Fibroblast of villous mesenchyme (primary cell): ENCODE results near the gene PPP2R5E. TPM values are rescaled to one million over a fixed set of nuclear protein-coding genes. Genes with fewer than 3 reads are reported as not detected.

Experiments
- DNase-seq: peaks from one replicate; pipeline ENCODE4 v3.0.0-alpha.2; 2010; ENCODE audit warnings: low read depth
- H3K4me3 ChIP-seq: 2 replicates; pipeline ENCODE4 v1.5.1; 2011; ENCODE audit warnings: low read depth, mild to moderate bottlenecking, low read length
- CTCF ChIP-seq: IDR thresholded peaks from 2 replicates; pipeline ENCODE4 v1.5.1; 2012; ENCODE audit warnings: low read depth, mild to moderate bottlenecking, low read length; ENCODE audit not compliant: insufficient read depth
- small RNA-seq: library from RNA; depleted of rRNA; stranded (forward); fragments of <200 nt; gene quantifications from one replicate; pipeline ENCODE3, GENCODE V24; 2012
- total RNA-seq: library from RNA; depleted of rRNA; stranded (reverse); fragments of >200 nt; gene quantifications from 2 replicates; pipeline ENCODE4 v1.2.3, GENCODE V29; 2012

The PPP2R5E gene
- total RNA-seq, 1 donor = 32.4 TPM

GRCh38 chr14:63328787-63329737 is 214.1 kb downstream of the PPP2R5E start:
- no peak overlapping the region for H3K4me3 ChIP-seq
- DNase-seq = no peak
- TF ChIP-seq CTCF = no peak

DNA sequence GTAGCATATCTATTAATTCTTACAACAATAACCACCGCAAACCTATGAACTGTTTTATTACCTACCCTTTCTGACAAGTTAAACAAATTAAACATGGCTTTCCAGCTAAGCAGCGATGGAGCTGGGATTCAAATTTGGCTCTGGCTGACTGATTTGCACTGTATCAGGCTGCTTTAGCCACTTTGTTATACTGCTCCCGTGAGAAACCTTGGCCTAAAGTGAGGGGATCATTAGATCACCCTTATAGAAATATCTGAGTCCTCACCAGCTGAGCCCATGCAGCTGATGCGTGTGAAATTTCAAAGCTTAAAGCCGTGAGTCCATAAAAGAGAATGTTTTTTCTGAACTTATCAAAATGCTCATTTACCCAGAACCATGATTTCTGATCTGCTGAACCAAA is 216.3 kb downstream of the PPP2R5E start:
- no peak for TF ChIP-seq CTCF
- H3K4me3 ChIP-seq = no peak overlapping the region
- DNase-seq = no peak

DNA sequence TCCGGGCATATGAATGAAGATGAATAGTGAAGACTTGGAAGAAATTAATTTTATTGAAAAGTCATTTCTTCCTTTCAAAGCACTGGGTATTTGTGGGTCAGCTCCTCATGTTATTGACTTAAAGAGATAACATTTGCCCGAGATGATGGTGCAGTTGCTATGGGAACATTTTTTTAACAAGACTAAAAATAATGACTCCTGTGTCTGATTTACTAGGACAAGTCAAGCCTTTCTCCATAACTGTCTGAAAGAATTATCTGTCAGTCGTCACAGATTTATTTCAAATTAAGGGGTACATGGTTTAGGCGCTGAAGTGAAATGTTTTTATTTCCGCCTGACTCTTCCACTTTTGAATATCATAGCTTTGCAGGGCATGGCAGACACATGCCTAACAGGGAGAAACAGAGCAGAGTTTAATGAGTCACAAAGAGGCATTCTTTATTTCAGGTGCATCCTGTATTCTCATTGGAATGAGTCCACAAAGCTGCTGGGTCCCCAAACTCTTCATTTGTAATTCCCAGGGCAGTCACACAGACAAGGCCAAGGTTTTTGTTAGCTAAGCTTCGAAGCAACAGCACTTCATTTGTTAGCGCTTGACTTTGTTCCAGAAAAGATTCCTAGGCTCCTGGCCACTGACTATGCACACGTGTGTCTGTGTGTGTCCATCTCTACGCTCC is 220.1 kb downstream of the PPP2R5E start:
- no peak overlapping the region for H3K4me3 ChIP-seq
- no peak for TF ChIP-seq CTCF
- no peak for DNase-seq

GRCh38 chr14:63322472-63322871 is 220.7 kb downstream of the PPP2R5E start:
- no peak for DNase-seq
- no peak for TF ChIP-seq CTCF
- H3K4me3 ChIP-seq = no peak overlapping the region

Small RNAs within 50 kb of the gene (small RNA-seq; reads per million reads assigned to genes)
- gene RF00601 = not detected

Other genes starting within 250 kb of the PPP2R5E start
- gene GPHB5, start 224.4 kb downstream of the PPP2R5E start, total RNA-seq = not detected in 2 replicates
- gene WDR89, start 98.5 kb upstream of the PPP2R5E start, total RNA-seq = 6.8 and 13.0 TPM in 2 replicates
- 27.4 and 31.5 TPM in 2 replicates for gene SGPP1, start 184.7 kb upstream of the PPP2R5E start, total RNA-seq